Measurements from ENCODE around the gene CFDP1.

CFDP1 gene

GRCh38 chr16:75382611-75383010, 50.7 kb downstream of the CFDP1 start:
- CTCF ChIA-PET = interaction anchor here (0.6 to 1.1 kb wide), 2 partner anchors 29 to 183 kb away, joined by 3 to 5 read pairs; no protein-coding TSS in a partner anchor
- TF ChIP-seq CTCF (conservative IDR thresholded peaks at IDR 0.05; ENCODE audit: low read depth) = no peak
- POLR2A ChIA-PET (ENCODE audit: low non-redundant PET) = no interaction called here
- DNase-seq (ENCODE audit: low spot score) = peak; percentile 12
- no peak overlapping the region for H3K27ac ChIP-seq

- CTCF ChIA-PET = no interaction called here
- no peak overlapping the region for H3K27ac ChIP-seq
- POLR2A ChIA-PET (ENCODE audit: low non-redundant PET) = no interaction called here
- no peak for DNase-seq (ENCODE audit: low spot score)
- TF ChIP-seq CTCF (conservative IDR thresholded peaks at IDR 0.05; ENCODE audit: low read depth) = no peak
Observed at GRCh38 chr16:75380870-75381269, 52.4 kb downstream of the CFDP1 start.

- ChIA-PET CTCF (no interaction called here), POLR2A (ENCODE audit: low non-redundant PET) (no interaction called here)
- TF ChIP-seq CTCF (conservative IDR thresholded peaks at IDR 0.05; ENCODE audit: low read depth) = no peak
- DNase-seq (ENCODE audit: low spot score) = no peak
- no peak overlapping the region; the same call in 1 of the 2 replicates for H3K27ac ChIP-seq
Observed at GRCh38 chr16:75379911-75380847, 53.1 kb downstream of the CFDP1 start.

GRCh38 chr16:75379339-75379738, 54.0 kb downstream of the CFDP1 start:
- TF ChIP-seq CTCF (conservative IDR thresholded peaks at IDR 0.05; ENCODE audit: low read depth) = no peak
- H3K27ac ChIP-seq = no peak overlapping the region
- POLR2A ChIA-PET (ENCODE audit: low non-redundant PET) = no interaction called here
- no peak for DNase-seq (ENCODE audit: low spot score)
- CTCF ChIA-PET = interaction anchor here (0.6 to 0.7 kb wide), 3 partner anchors 15 to 129 kb away, joined by 3 to 5 read pairs (median 4); no protein-coding TSS in a partner anchor

- no peak for DNase-seq (ENCODE audit: low spot score)
- no peak for TF ChIP-seq CTCF (conservative IDR thresholded peaks at IDR 0.05; ENCODE audit: low read depth)
- ChIA-PET CTCF (interaction anchor here (0.7 kb wide), 2 partner anchors 45 to 128 kb away, joined by 3 to 4 read pairs; no protein-coding TSS in a partner anchor), POLR2A (ENCODE audit: low non-redundant PET) (no interaction called here)
- no peak overlapping the region for H3K27ac ChIP-seq
Observed at GRCh38 chr16:75378616-75379015, 54.7 kb downstream of the CFDP1 start.

GRCh38 chr16:75377729-75378386, 55.4 kb downstream of the CFDP1 start:
- ChIA-PET CTCF (interaction anchor here (0.5 to 1.6 kb wide), 2 partner anchors 140 to 144 kb away, joined by 3 to 5 read pairs; no protein-coding TSS in a partner anchor), POLR2A (ENCODE audit: low non-redundant PET) (no interaction called here)
- peak; percentile 89 for DNase-seq (ENCODE audit: low spot score)
- no peak overlapping the region for H3K27ac ChIP-seq
- TF ChIP-seq CTCF (conservative IDR thresholded peaks at IDR 0.05; ENCODE audit: low read depth) = no peak
